GM06990 (cell line): ENCODE data around the gene PRRC2B.

Experiments
- DNase-seq: peaks from one replicate; pipeline ENCODE4 v3.0.0-alpha.2; 2011; ENCODE audit not compliant: insufficient read length; ENCODE audit errors: extremely low read depth
- H3K27me3 ChIP-seq: replicated peaks from 2 replicates; pipeline ENCODE4 v1.6.0; 2011; ENCODE audit warnings: low read length; ENCODE audit not compliant: control insufficient read depth, insufficient read depth
- H3K36me3 ChIP-seq: 2 replicates; pipeline ENCODE4 v1.5.1; 2011; ENCODE audit warnings: low read length; ENCODE audit not compliant: control insufficient read depth, insufficient read depth
- H3K4me3 ChIP-seq: replicated peaks from 2 replicates; pipeline ENCODE4 v1.5.1; 2011; ENCODE audit warnings: low read depth, mild to moderate bottlenecking, control low read depth, low read length
- TF ChIP-seq, protein P1 (sequence below): IDR thresholded peaks from 2 replicates; pipeline ENCODE4 v1.5.1; 2011; ENCODE audit warnings: low read length, control low read depth, mild to moderate bottlenecking, inconsistent platforms; ENCODE audit not compliant: insufficient read depth, poor library complexity, severe bottlenecking

Gene PRRC2B

DNA sequence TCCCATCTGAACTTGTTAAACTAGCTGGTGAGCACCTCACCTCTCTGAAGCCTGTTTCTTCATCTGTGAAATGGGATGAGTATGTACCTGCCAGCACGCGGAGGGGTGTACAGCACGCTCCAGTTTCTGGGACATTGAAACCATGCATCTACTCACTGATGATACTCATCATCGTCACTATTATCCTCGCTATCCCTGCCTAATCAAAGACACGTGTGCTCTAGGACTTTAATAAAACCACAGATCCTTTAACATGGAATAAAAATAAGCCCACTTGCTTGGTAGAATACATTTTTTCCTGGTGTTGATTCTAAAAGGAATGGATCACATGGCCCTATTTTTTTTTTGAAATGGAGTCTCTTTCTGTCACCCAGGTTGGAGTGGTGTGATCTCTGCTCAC lies 71.5 kb downstream of the PRRC2B start:
- peaks cover 53% of the 10 kb centered on the region for H3K36me3 ChIP-seq
- TF ChIP-seq, protein P1, sequence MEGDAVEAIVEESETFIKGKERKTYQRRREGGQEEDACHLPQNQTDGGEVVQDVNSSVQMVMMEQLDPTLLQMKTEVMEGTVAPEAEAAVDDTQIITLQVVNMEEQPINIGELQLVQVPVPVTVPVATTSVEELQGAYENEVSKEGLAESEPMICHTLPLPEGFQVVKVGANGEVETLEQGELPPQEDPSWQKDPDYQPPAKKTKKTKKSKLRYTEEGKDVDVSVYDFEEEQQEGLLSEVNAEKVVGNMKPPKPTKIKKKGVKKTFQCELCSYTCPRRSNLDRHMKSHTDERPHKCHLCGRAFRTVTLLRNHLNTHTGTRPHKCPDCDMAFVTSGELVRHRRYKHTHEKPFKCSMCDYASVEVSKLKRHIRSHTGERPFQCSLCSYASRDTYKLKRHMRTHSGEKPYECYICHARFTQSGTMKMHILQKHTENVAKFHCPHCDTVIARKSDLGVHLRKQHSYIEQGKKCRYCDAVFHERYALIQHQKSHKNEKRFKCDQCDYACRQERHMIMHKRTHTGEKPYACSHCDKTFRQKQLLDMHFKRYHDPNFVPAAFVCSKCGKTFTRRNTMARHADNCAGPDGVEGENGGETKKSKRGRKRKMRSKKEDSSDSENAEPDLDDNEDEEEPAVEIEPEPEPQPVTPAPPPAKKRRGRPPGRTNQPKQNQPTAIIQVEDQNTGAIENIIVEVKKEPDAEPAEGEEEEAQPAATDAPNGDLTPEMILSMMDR, result no peak
- H3K4me3 ChIP-seq, result no peak overlapping the region
- H3K27me3 ChIP-seq, result no peaks in the 10 kb centered on the region
- no peak for DNase-seq

- no peak for DNase-seq
- Histone ChIP-seq H3K4me3 (no peak overlapping the region), H3K36me3 (peaks cover 46% of the 10 kb centered on the region), H3K27me3 (no peaks in the 10 kb centered on the region)
- TF ChIP-seq, protein P1, result no peak
Observed at GRCh38 chr9:131467214-131467935, 73.5 kb downstream of the PRRC2B start.

- TF ChIP-seq, protein P1, result no peak
- no peak for DNase-seq
- no peaks in the 10 kb centered on the region for H3K27me3 ChIP-seq
- peaks cover 48% of the 10 kb centered on the region for H3K36me3 ChIP-seq
- no peak overlapping the region for H3K4me3 ChIP-seq
Observed at GRCh38 chr9:131468031-131468430, 74.1 kb downstream of the PRRC2B start.

GRCh38 chr9:131469356-131469755 lies 75.5 kb downstream of the PRRC2B start:
- Histone ChIP-seq H3K27me3 (no peaks in the 10 kb centered on the region), H3K36me3 (peaks cover 54% of the 10 kb centered on the region), H3K4me3 (no peak overlapping the region)
- no peak for DNase-seq
- TF ChIP-seq, protein P1, result no peak

- TF ChIP-seq, protein P1, result no peak
- Histone ChIP-seq H3K4me3 (no peak overlapping the region), H3K27me3 (no peaks in the 10 kb centered on the region), H3K36me3 (peaks cover 53% of the 10 kb centered on the region)
- DNase-seq, result no peak
Observed at GRCh38 chr9:131469951-131470350, 76.1 kb downstream of the PRRC2B start.
